ENCODE data around the gene SERINC3.

- TF ChIP-seq POLR2A (IDR thresholded peaks at IDR 0.05) (no peak), EP300 (IDR thresholded peaks at IDR 0.05) (no peak), CTCF (IDR thresholded peaks at IDR 0.05) (no peak), POLR2AphosphoS5 (IDR thresholded peaks at IDR 0.05) (no peak)
These were observed 36.1 kb downstream of the SERINC3 start for GRCh38 chr20:44485830-44486198.

All from suprapubic skin (tissue), 4 donors.